ENCODE measurements around the gene EDIL3.

EDIL3 gene

DNA sequence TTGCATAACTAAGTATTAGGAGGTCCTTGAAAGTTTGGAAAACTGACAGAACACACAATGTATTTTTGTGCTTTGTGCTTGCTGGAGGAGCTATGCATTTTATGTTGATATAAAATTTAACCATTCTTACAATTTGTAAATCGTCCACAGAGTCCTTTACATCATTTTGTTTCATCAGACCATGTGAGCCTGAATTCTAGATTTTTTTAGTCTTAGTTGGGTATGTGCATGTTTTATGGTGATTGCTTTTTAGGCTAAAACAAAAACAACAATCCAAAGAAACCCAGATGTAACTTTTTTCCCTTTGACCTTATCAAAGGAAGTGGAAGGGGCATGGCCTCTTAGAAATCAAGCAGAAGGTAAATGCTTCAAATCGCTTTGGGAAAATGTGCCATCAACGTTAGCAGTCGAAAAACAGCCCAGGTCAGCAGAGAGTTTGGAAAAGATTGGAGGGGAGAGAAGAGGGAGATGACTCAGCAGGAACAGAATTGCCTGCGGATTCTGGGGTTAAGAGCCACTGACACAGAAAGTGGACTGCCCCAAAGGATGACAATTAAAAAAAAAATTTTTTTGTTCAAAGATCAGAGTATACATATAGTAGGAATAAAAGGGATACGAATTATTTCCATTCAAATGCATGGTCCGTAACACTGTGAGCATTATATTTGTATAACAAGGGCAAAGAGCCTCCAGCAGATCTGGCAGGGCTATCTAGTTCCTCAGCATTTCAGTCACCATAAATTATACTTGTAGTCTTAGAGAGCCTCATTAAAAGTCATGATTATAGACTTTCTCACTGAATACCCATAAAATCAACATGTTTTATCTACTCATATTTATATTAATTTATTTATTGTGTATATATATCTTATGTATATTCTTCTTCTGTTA, 410.5 kb downstream of the EDIL3 start:
- no peaks in the 10 kb centered on the region for H3K79me2 ChIP-seq (ENCODE audit: control insufficient read depth, insufficient read depth, low read length, unreplicated experiment)
- no peak overlapping the region for H3K27ac ChIP-seq (ENCODE audit: low read depth, low read length)
- peak overlapping the region; percentile 17 for H2AFZ ChIP-seq (ENCODE audit: low read length, unreplicated experiment)
- H3K4me3 ChIP-seq (ENCODE audit: low read depth, low read length), result no peak overlapping the region
- no peaks in the 10 kb centered on the region for H3K36me3 ChIP-seq (ENCODE audit: insufficient read depth, low read length)
- peaks cover 4% of the 10 kb centered on the region for H3K4me1 ChIP-seq (ENCODE audit: control insufficient read depth, insufficient read depth, low read length, unreplicated experiment)
- no peaks in the 10 kb centered on the region for H3K27me3 ChIP-seq (ENCODE audit: insufficient read depth, low read length)

DNA sequence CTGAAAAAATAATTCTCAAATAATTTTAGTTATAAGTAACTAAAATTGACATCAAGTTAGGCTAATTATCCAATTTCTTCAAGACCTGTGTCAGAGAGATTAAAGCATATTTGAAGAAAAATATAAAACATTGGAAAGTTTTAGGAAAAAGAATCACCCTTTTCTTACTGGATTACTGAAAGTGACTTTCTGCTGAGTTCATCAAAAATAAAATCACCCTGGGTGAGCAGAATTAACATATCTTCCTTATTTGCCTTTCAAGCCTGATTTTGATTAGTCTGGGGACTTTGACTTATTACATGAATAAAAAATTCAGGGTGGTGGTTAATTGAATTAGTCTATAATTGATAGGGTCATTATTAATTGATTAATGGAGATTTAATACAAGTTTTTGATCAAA, 411.8 kb downstream of the EDIL3 start:
- peaks cover 4% of the 10 kb centered on the region for H3K4me1 ChIP-seq (ENCODE audit: control insufficient read depth, insufficient read depth, low read length, unreplicated experiment)
- H2AFZ ChIP-seq (ENCODE audit: low read length, unreplicated experiment), result no peak overlapping the region
- no peak overlapping the region for H3K27ac ChIP-seq (ENCODE audit: low read depth, low read length)
- H3K36me3 ChIP-seq (ENCODE audit: insufficient read depth, low read length), result no peaks in the 10 kb centered on the region
- H3K4me3 ChIP-seq (ENCODE audit: low read depth, low read length), result no peak overlapping the region
- no peaks in the 10 kb centered on the region for H3K27me3 ChIP-seq (ENCODE audit: insufficient read depth, low read length)
- no peaks in the 10 kb centered on the region for H3K79me2 ChIP-seq (ENCODE audit: control insufficient read depth, insufficient read depth, low read length, unreplicated experiment)

DNA sequence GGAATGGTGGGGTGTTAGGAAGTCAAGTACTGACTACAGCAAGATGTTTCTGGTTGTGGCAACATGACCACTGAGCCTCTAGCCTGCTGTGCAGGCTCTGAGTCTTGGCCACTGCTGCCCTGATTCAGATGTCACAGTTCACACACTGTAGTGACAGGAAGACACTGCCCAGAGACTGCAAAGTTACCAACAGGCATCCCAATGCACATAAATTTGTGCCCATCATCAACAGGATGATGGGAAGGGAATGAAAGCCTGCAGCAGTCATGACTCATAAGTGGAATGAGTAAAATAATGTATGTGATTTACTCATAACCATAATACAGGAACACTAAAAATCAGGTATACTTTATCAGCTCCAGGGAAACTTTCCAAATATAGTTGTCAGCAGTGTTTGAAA, 412.4 kb downstream of the EDIL3 start:
- Histone ChIP-seq H3K36me3 (ENCODE audit: insufficient read depth, low read length) (no peaks in the 10 kb centered on the region), H2AFZ (ENCODE audit: low read length, unreplicated experiment) (no peak overlapping the region)

GRCh38 chr5:83967417-83967816, 417.3 kb downstream of the EDIL3 start:
- H3K4me3 ChIP-seq (ENCODE audit: low read depth, low read length), result no peak overlapping the region
- H3K4me1 ChIP-seq (ENCODE audit: control insufficient read depth, insufficient read depth, low read length, unreplicated experiment), result no peaks in the 10 kb centered on the region
- no peak overlapping the region for H3K27ac ChIP-seq (ENCODE audit: low read depth, low read length)
- H3K27me3 ChIP-seq (ENCODE audit: insufficient read depth, low read length), result no peaks in the 10 kb centered on the region
- no peak overlapping the region for H2AFZ ChIP-seq (ENCODE audit: low read length, unreplicated experiment)
- no peaks in the 10 kb centered on the region for H3K36me3 ChIP-seq (ENCODE audit: insufficient read depth, low read length)
- no peaks in the 10 kb centered on the region for H3K79me2 ChIP-seq (ENCODE audit: control insufficient read depth, insufficient read depth, low read length, unreplicated experiment)

More for the DNA sequence above, 412.4 kb downstream of the EDIL3 start:
- Histone ChIP-seq H3K27ac (ENCODE audit: low read depth, low read length) (no peak overlapping the region), H3K27me3 (ENCODE audit: insufficient read depth, low read length) (no peaks in the 10 kb centered on the region), H3K79me2 (ENCODE audit: control insufficient read depth, insufficient read depth, low read length, unreplicated experiment) (no peaks in the 10 kb centered on the region), H3K4me1 (ENCODE audit: control insufficient read depth, insufficient read depth, low read length, unreplicated experiment) (peaks cover 4% of the 10 kb centered on the region), H3K4me3 (ENCODE audit: low read depth, low read length) (no peak overlapping the region)

GRCh38 chr5:83965441-83965840, 419.2 kb downstream of the EDIL3 start:
- H3K4me1 ChIP-seq (ENCODE audit: control insufficient read depth, insufficient read depth, low read length, unreplicated experiment), result no peaks in the 10 kb centered on the region
- H3K27me3 ChIP-seq (ENCODE audit: insufficient read depth, low read length), result no peaks in the 10 kb centered on the region
- H3K36me3 ChIP-seq (ENCODE audit: insufficient read depth, low read length), result no peaks in the 10 kb centered on the region
- no peaks in the 10 kb centered on the region for H3K79me2 ChIP-seq (ENCODE audit: control insufficient read depth, insufficient read depth, low read length, unreplicated experiment)
- H3K4me3 ChIP-seq (ENCODE audit: low read depth, low read length), result no peak overlapping the region
- H3K27ac ChIP-seq (ENCODE audit: low read depth, low read length), result no peak overlapping the region
- no peak overlapping the region for H2AFZ ChIP-seq (ENCODE audit: low read length, unreplicated experiment)

DNA sequence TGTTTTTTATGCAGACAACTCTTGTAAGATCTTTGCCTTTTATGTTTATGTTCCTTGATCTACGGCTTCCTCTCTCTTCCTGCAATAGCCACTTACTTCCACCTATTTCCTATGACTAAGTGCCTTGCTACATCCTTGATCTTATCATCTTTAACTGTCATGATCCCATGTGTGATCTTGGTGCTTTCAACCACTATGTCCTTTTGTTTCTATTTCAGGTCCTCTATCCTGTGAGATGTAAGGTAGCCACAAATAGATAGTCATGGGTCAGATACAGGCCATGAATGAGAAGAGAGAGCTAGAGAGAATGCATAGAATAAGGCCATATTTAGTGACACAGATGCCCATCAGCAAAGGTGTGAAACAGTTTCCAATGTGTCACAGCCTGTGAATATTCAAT, 420.4 kb downstream of the EDIL3 start:
- no peaks in the 10 kb centered on the region for H3K79me2 ChIP-seq (ENCODE audit: control insufficient read depth, insufficient read depth, low read length, unreplicated experiment)
- H3K36me3 ChIP-seq (ENCODE audit: insufficient read depth, low read length), result no peaks in the 10 kb centered on the region
- no peaks in the 10 kb centered on the region for H3K27me3 ChIP-seq (ENCODE audit: insufficient read depth, low read length)
- H2AFZ ChIP-seq (ENCODE audit: low read length, unreplicated experiment), result no peak overlapping the region
- H3K27ac ChIP-seq (ENCODE audit: low read depth, low read length), result no peak overlapping the region
- H3K4me3 ChIP-seq (ENCODE audit: low read depth, low read length), result no peak overlapping the region
- no peaks in the 10 kb centered on the region for H3K4me1 ChIP-seq (ENCODE audit: control insufficient read depth, insufficient read depth, low read length, unreplicated experiment)

- Histone ChIP-seq H3K79me2 (ENCODE audit: control insufficient read depth, insufficient read depth, low read length, unreplicated experiment) (no peaks in the 10 kb centered on the region), H3K4me1 (ENCODE audit: control insufficient read depth, insufficient read depth, low read length, unreplicated experiment) (peaks cover 23% of the 10 kb centered on the region), H2AFZ (ENCODE audit: low read length, unreplicated experiment) (no peak overlapping the region), H3K4me3 (ENCODE audit: low read depth, low read length) (no peak overlapping the region), H3K27ac (ENCODE audit: low read depth, low read length) (no peak overlapping the region), H3K36me3 (ENCODE audit: insufficient read depth, low read length) (no peaks in the 10 kb centered on the region), H3K27me3 (ENCODE audit: insufficient read depth, low read length) (no peaks in the 10 kb centered on the region)
These were observed 427.5 kb downstream of the EDIL3 start for GRCh38 chr5:83957188-83957587.

DNA sequence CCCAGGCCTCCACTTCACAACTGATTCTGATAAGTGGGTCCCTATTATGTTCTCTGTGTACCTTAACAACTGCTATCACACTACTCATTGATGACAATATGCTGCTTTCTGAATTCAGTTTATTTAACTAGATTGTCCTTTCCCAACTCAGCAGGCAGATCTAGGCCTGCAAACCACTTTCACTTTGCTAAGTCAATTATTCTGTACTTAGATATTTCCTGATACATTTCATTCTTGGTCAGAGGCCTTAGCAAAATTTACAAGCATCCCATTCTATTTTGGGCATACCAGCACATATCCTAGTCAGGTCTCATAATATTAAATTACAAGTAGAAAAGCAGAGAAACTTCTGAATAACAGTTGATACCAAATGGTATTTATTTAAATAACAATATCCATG, 428.3 kb downstream of the EDIL3 start:
- Histone ChIP-seq H3K27me3 (ENCODE audit: insufficient read depth, low read length) (no peaks in the 10 kb centered on the region), H3K27ac (ENCODE audit: low read depth, low read length) (peak overlapping the region; percentile 0; the same call in 1 of the 2 replicates), H3K4me1 (ENCODE audit: control insufficient read depth, insufficient read depth, low read length, unreplicated experiment) (peaks cover 23% of the 10 kb centered on the region), H3K79me2 (ENCODE audit: control insufficient read depth, insufficient read depth, low read length, unreplicated experiment) (no peaks in the 10 kb centered on the region), H3K4me3 (ENCODE audit: low read depth, low read length) (peak overlapping the region; percentile 20; the same call in 1 of the 2 replicates), H3K36me3 (ENCODE audit: insufficient read depth, low read length) (no peaks in the 10 kb centered on the region), H2AFZ (ENCODE audit: low read length, unreplicated experiment) (peak overlapping the region; percentile 33)

DNA sequence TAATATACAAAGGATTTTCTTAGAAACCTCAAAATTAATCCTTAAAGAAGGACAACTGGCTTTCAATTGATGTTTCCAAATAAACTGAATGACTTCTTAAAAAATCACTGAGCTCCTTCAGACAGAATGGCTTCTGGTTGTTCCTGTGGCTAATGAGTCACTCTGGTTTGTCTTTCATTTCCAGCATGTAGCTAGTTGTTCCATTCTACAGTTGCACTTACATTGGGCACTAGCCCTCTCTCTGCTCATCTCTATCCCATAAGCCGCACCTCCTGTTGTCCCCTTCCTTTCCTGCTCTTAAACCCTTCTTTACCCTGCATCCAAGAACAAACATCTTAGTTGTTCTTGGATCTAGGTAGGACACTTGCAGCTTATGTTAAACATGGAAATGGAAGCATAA, 428.8 kb downstream of the EDIL3 start:
- Histone ChIP-seq H2AFZ (ENCODE audit: low read length, unreplicated experiment) (peak overlapping the region; percentile 33), H3K79me2 (ENCODE audit: control insufficient read depth, insufficient read depth, low read length, unreplicated experiment) (no peaks in the 10 kb centered on the region), H3K4me3 (ENCODE audit: low read depth, low read length) (peak overlapping the region; percentile 20; the same call in 1 of the 2 replicates), H3K4me1 (ENCODE audit: control insufficient read depth, insufficient read depth, low read length, unreplicated experiment) (peaks cover 23% of the 10 kb centered on the region), H3K27me3 (ENCODE audit: insufficient read depth, low read length) (no peaks in the 10 kb centered on the region), H3K27ac (ENCODE audit: low read depth, low read length) (peak overlapping the region; percentile 0; the same call in 1 of the 2 replicates), H3K36me3 (ENCODE audit: insufficient read depth, low read length) (no peaks in the 10 kb centered on the region)

DNA sequence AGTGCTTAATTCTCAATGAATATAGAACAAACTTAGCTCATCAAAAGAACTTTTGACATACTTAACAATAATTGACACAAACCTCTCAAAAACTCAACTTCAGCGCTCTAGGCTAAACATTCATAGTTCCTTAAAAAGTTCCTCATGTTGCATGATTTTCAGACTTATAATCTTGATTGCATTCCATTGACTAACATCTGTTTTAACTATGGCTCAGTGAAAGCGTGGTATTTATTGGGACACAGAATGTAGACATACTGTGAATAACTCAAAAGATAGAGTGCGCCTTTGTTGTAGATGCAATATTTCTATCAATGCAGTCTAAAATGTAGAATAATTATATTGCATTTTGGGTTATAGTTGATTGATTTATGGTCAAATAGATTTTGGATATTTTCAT, 436.9 kb downstream of the EDIL3 start:
- Histone ChIP-seq H3K36me3 (ENCODE audit: insufficient read depth, low read length) (no peaks in the 10 kb centered on the region), H3K27ac (ENCODE audit: low read depth, low read length) (no peak overlapping the region), H2AFZ (ENCODE audit: low read length, unreplicated experiment) (no peak overlapping the region), H3K4me1 (ENCODE audit: control insufficient read depth, insufficient read depth, low read length, unreplicated experiment) (no peaks in the 10 kb centered on the region), H3K4me3 (ENCODE audit: low read depth, low read length) (no peak overlapping the region), H3K27me3 (ENCODE audit: insufficient read depth, low read length) (no peaks in the 10 kb centered on the region), H3K79me2 (ENCODE audit: control insufficient read depth, insufficient read depth, low read length, unreplicated experiment) (no peaks in the 10 kb centered on the region)

DNA sequence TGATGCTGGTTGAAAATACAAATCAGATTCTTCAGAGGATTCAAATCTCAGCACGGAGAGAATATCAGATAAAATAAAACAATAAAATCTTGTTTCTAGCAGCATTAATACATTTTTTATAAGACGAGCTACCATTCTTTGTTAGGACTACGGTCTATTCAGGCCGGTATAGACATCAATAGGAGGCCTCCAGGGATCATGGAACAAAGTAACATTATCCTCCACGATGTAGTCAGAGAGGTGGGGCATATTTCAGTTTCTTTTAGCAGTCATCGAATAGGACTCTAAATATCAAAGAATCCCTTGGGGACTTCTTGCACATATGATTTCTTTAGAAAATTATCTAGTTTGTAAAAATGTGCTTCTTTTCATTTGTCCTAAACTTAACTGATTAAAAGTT, 438.2 kb downstream of the EDIL3 start:
- Histone ChIP-seq H3K4me1 (ENCODE audit: control insufficient read depth, insufficient read depth, low read length, unreplicated experiment) (no peaks in the 10 kb centered on the region), H3K27ac (ENCODE audit: low read depth, low read length) (no peak overlapping the region), H3K36me3 (ENCODE audit: insufficient read depth, low read length) (no peaks in the 10 kb centered on the region), H3K27me3 (ENCODE audit: insufficient read depth, low read length) (no peaks in the 10 kb centered on the region), H3K4me3 (ENCODE audit: low read depth, low read length) (no peak overlapping the region), H2AFZ (ENCODE audit: low read length, unreplicated experiment) (no peak overlapping the region), H3K79me2 (ENCODE audit: control insufficient read depth, insufficient read depth, low read length, unreplicated experiment) (no peaks in the 10 kb centered on the region)
